ENCODE measurements around the gene GDPD2.
A peak's percentile ranks its signal among the peaks of the same experiment; 100 is the strongest.
"Not testable (repeated sequence)": the region's sequence is repeated elsewhere in the genome, so short reads cannot be mapped to it uniquely, and the experiment has no call there.

GDPD2 gene

DNA sequence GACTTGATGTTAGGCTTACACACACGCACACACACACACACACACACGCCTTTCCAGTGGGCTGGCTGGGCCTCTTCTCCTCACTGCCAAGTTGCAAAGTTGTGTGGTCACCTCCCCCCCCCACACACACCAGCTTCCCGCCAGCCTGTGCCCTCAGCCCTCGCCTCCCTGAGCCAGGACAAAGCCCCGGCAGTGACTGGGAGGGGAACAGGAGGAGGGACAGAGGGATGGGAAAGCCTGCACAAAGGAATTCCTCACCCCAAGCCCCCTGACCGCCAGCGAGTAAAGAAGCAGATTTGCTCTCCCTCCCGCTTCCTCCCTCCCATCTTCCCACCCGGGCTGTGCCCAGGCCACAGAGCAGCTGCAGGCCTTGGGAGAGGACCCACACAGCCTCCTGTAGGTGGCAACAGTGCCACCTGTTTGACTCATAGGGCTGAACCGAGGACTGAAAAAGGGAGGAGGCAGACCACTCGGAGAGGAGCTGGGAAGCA, at the start of gene GDPD2:
Gene GDPD2 (plus strand): TSS at position 464 of the 491 bp plus-strand sequence. CDS start 1,671 bp downstream, outside the sequence.
- peak; percentile 55 for DNase-seq (ENCODE audit: low spot score)

GRCh38 chrX:70386235-70386634, 36.9 kb upstream of the GDPD2 start:
- no peak for DNase-seq (ENCODE audit: low spot score)

GRCh38 chrX:70398899-70399298, 24.2 kb upstream of the GDPD2 start:
- no peak for DNase-seq (ENCODE audit: low spot score)

GRCh38 chrX:70400181-70400580, 22.9 kb upstream of the GDPD2 start:
- DNase-seq (ENCODE audit: low spot score) = not testable (repeated sequence)

DNA sequence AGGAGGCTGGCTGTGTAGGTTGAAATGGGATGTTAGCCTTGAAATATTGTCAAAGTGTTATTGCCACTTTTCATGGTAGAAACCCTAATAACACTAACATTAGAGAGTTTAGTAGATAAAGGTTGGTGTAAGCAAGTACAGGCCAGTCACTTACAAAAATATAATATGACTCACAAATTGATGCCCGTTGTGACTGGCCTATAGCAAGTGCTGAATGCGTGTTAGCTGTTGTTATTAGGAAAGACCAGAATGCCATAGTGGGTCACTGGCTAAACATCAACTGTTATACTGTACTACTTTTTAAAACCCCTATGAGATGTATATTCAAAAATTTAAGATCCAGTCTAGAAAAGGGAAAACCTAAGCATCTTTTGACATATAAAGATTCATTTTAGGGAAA, 20.4 kb upstream of the GDPD2 start:
- DNase-seq (ENCODE audit: low spot score) = no peak

GRCh38 chrX:70405003-70405402, 18.1 kb upstream of the GDPD2 start:
- no peak for DNase-seq (ENCODE audit: low spot score)

- DNase-seq (ENCODE audit: low spot score) = no peak
Observed at GRCh38 chrX:70410921-70411320, 12.2 kb upstream of the GDPD2 start.

DNA sequence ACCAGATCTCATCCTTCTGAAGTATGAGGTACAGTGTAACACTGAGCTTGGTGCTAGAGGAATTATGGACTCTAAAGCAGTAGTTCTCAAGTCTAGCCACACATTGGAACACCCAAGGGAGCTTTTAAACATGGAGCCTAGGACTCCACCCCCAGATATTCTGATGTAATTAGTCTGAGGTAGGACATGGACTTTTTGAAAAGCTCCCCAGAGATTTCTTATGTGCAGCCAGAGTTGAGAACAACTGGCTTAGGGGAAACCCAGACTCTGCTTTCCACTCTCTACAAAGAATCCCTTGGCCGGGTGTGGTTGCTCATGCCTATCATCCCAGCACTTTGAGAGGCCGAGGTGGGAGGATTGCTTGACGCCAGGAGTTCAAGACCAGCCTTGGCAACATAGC, 11.6 kb upstream of the GDPD2 start:
- no peak for DNase-seq (ENCODE audit: low spot score)

DNA sequence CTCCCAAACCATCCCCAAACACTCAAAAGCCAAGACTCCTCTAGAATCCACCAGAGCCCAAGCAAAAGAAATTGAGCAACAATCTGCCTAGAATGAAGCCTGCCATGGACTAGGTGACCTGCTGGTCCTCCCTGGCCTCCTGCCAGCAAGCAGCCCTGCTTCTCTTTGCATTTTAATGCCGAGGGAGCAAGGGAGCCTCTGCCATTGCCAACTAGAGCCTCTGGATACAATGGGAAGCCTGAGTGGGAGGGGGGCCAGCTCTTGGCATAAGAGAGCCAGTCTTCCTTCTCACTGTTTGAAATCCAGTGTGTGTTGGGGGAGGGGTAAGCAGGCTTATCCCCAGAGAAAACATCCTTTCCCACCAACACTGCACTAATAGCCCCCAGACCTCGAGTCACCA, 1.5 kb upstream of the GDPD2 start:
- DNase-seq (ENCODE audit: low spot score) = no peak

DNA sequence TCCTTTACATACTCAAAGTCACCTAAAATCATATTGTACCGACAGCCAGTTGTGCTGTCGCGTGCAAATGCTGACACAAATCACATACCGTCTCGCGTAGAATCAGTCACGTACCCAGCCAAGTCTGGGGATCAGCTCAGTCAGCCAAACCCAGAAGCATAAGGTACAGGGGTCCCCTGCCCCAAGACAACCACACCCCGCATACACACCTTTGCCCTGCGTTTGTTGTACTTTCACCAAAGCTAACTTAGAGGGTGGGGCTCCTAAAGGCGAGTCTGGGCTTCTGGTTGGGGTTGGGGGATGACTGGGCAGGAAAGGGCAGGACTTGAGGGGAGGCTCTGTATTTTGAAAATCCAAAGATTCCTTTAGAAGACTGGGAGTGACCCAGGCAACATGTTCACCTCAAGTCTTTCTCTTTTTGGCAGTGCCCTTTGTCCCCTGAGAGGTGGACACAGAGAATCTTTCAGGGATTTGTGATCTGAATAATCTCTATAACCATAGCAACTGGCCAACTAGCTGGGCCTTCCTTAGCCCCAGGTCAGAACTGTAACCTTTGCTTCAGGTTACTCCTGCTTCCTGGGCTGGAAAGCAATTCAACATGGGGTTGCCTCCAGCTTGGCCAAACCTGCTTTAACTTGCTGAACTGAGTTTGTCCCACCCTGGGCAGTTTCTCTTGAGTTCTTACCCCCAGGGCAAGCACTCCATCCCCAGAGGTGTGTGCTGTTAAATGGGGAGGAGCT, 992 bp downstream of the GDPD2 start:
- DNase-seq (ENCODE audit: low spot score) = no peak

DNA sequence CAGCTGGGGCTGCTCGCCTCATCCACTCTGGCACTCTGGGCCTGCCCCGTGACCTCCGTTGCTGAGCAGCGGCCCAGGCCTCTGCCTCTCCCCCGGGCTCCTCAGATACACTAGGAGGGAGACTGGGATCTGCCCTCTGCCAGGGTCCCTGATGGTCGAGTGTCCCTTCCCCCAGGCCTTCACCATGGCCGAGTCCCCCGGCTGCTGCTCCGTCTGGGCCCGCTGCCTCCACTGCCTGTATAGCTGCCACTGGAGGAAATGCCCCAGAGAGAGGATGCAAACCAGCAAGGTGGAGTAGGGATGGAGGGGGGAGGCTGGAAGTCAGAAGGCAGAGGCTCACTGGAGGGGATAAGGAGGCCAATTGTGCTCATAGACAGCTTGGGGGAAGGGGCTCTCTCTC, 1.7 kb downstream of the GDPD2 start:
- DNase-seq (ENCODE audit: low spot score) = no peak

DNA sequence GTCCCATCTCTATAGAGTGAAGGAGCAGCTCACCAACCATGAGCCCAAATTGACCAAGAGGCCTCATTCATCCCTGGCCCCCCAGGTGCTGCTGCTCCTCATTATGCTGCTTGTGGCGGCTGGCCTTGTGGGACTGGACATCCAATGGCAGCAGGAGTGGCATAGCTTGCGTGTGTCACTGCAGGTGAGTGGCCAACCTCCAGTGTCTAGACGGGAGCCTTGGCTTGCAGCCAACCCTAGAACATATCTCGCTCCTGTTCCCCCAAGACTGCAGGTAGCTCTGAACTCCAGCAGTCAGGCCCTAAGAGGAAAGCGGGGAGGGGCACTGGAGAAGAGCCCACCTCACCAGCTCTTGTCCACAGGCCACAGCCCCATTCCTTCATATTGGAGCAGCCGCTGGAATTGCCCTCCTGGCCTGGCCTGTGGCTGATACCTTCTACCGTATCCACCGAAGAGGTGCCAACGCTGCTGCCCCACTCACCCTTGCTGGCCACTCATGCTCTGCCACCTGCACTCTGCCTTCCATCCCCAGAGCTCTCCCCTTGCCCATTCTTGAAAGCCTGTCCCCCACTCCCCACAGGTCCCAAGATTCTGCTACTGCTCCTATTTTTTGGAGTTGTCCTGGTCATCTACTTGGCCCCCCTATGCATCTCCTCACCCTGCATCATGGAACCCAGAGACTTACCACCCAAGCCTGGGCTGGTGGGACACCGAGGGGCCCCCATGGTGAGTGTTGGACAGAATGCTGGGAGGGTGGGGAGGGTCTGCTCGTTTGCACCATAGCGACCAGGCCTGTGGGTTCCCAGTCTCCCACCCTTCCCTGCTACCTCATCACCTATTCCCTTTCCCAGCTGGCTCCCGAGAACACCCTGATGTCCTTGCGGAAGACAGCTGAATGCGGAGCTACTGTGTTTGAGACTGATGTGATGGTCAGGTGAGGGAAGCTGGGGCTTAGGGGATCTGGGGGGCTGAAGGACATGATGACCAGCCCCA, 3.5 kb downstream of the GDPD2 start:
- no peak for DNase-seq (ENCODE audit: low spot score)

- DNase-seq (ENCODE audit: low spot score) = no peak
Observed at GRCh38 chrX:70427365-70427764, 4.3 kb downstream of the GDPD2 start.

DNA sequence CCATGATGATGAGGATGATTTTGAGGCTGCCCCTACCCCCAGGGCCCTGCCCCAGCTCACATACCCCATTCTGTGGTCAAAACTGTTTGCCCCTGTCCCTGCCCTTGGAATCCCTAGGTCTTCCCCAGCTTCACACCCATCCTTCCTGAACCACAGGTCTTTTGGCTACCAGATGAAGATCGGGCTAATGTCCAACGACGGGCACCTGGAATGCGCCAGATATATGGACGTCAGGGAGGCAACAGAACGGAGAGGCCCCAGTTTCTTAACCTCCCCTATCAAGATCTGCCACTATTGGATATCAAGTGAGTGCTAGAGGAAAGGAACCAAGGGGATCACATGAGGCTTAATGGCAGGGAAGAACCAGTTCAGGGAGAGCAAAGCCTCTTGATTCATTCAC, 6.6 kb downstream of the GDPD2 start:
- no peak for DNase-seq (ENCODE audit: low spot score)

DNA sequence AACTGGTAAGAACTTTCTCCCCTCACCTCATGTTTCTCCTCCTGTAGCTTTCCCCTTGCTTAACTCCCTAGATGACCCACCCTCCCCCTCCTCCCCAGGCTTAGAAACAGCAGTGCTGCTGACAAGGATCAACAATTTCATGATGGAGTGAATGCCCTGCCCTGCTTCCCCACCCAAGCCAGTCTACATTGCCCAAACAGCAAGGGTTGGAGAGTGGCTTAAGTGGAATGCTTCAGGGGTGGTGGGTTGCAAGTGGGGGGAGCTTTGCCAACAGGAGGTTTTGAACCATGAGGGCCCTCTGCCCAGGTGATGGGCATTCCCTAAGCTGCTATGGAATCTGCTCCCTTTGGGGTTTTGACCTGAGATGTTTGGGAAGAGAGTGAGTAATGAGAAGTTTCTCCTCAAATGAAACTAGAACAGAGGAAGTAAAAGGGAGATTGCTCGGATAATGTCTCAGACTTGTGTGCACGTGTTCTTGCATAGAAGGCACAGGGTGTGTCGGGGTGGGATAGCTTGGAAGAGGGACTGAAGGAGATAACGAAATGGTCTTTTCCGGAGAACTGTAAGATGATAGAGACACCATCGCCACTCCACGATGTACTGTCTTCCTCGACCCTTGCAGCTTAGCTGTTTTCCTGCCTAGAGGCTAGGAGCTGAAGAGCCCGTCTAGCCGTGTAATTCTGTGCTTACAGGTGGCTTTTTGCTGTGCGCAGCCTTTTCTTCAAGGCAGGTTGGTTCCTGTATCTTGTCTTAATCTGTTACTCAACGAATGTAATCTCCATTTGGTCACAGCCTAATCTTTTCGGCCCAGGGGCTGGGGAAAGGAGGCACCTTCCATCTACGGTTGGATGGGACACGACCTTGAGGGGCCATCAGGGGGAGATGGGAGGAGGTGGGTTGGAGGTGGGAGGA, 10.1 kb downstream of the GDPD2 start:
- DNase-seq (ENCODE audit: low spot score) = no peak

GRCh38 chrX:70433848-70434351, 10.8 kb downstream of the GDPD2 start:
- DNase-seq (ENCODE audit: low spot score) = peak; percentile 77

DNA sequence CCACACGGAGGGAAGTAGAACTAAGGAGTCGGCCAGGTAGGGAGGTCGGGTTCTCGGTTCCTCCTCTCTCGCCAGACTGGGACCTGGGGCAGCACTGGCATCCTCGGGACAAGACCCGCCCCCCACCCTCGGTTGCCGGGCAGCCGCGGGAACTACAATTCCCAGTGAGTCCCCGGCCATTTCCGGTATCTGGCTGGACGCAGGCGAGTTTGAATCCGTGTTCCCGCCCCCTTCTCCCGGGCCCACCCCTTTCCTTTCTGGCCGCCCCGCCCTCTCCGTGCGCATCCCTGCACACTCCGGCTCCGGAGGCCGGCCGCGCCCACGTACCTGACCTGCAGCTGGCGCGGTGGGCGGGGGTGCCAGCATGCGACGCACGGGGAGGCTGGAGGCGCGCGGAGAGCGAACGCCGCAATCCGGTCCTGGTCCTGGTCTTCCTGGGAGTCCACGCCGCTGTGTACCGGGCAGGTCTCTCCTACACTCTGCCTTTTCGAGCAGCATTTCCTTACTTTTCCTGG, 11.3 kb downstream of the GDPD2 start:
- peak; percentile 88 for DNase-seq (ENCODE audit: low spot score)

- DNase-seq (ENCODE audit: low spot score) = no peak
Observed at GRCh38 chrX:70434914-70435586, 11.9 kb downstream of the GDPD2 start.

DNA sequence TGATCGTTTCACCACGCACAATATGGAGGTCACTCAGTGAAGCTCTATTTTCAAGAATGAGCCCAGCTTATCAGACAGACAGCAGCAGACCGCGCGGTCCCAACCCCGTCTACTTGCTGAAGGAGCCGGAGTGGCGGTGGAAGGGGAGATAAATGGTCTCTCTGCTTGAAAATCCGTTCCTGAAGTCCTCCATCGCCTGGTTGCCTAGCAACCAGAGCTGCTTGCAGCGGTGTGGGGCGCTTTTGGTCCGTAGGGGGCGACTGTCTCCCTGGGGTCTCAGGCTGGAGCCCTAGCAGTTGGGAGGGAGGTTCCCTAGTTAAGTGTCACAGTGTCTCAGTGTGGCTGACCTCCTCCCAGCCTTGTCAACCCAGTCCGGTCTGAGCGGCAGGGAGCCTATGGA, 13.2 kb downstream of the GDPD2 start:
- no peak for DNase-seq (ENCODE audit: low spot score)

DNA sequence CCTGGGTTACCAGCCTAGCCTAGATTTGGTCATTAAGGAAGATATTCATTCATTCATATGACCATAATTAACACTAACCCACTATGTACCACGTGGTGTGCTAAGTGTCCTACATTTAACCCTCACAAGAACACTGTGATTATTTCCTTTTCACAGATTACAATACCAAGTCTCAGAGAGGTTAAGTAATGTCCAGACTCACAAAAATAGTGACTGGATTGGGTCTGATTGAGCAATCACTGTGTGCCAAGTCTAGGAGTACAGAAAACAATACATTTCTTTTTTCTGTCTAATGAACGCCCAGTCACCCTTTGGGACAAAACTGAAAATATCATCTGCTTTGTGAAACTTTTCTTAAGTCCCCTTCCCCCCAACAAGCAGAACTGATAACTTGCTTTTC, 13.9 kb downstream of the GDPD2 start:
- no peak for DNase-seq (ENCODE audit: low spot score)

Data from SW480 (cell line).